Measurements from ENCODE around the gene PARP11.

GRCh38 chr12:3922033-3922432 is 48.8 kb upstream of the PARP11 start:
- TF ChIP-seq CTCF (IDR thresholded peaks at IDR 0.05; ENCODE audit: poor library complexity) (no peak), EZH2 (IDR thresholded peaks at IDR 0.05; ENCODE audit: borderline replicate concordance) (no peak), EZH2phosphoT487 (IDR thresholded peaks at IDR 0.05; ENCODE audit: low read depth, severe bottlenecking, unreplicated experiment) (no peak)

Measured in hepatocyte (in vitro differentiated cells).